AG08396 (cell line): Measurements from ENCODE around the gene SBNO1.
"Not testable (repeated sequence)": the region's sequence is repeated elsewhere in the genome, so short reads cannot be mapped to it uniquely, and the experiment has no call there.

Source experiments
- DNase-seq: peaks from one replicate; pipeline ENCODE4 v3.0.0; 2012; ENCODE audit warnings: low spot score, mixed read lengths

SBNO1 gene

DNA sequence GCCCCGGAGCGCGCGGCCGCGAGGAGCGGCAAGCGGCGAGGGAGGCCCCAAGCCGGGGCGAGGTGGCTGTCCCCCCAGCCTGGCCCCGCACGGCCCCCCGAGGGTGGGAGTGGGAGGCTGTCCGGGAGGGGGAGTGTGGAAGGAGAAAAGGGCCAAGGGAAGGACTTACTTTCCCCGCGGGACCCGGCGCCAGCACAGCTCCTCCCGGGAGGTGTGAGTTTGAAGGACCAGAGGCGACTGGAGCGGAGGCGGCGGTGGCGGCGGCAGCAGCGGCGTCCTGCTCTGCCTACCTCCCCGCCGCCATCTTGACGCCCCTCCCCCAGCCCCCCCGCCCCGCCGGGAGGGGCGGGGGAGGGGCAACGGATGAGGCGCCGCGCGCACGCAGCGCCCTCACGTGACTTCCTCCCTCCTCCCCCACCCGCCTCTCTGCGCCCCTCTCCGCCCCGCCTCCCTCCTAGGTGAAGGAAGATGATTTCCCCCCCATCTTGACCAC is at the start of gene SBNO1:
TSS of gene SBNO1 (minus strand) at position 316 of the 493 bp plus-strand sequence. CDS start 14,406 bp downstream, outside the sequence.
- peak; percentile 95 for DNase-seq

GRCh38 chr12:123410041-123410412 is 45.4 kb upstream of the SBNO1 start:
- no peak for DNase-seq

DNA sequence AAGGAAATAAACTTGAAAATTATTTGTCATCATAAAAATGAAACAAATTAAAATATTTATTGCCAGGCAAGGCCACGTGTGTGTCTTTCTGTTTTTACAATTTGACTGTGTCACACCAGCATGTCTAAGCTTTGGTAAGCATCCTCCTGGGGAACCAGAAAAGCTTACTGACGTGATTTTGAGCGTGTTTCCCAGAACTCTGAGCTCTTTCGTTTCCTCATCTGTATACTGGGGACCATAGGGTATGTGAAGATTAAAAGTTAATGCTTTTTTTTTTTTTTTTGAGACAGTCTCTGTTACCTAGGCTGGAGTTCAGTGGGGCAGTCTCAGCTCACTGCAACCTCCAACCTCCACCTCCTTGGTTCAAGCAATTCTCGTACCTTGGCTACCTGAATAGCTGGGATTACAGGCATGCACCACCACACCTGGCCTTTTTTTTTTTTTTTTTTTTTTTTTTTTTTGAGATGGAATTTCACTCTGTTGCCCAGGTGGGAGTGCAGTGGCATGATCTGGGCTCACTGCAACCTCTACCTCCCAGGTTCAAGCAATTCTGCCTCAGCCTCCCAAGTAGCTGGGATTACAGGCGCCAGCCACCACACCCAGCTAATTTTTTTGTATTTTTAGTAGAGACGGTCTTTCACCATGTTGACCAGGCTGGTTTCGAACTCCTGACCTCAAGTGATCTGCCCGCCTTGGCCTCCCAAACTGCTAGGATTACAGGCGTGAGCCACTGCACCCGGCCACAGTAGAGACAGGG is 44.8 kb upstream of the SBNO1 start:
- DNase-seq = not testable (repeated sequence)

DNA sequence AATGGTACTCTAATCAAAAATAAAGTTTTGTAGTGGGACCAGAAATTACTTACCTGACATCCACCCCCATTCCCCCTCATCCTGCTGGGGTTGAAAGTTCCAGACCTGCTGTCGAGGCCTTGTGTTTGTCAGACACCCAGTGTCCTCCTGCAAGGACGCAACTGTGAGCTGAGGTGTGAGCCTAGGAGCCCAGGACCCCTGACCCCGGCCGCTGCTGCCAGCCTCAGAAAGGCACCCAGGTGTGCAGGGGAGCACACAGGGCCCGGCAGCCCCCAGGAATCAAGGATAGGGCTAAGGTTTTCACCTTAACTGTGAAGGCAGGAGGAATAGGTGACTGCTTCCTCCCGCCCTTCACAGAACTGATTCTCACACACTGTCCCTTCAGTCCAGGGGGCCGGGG is 44.0 kb upstream of the SBNO1 start:
- DNase-seq = not testable (repeated sequence)

- not testable (repeated sequence) for DNase-seq
Observed at GRCh38 chr12:123407934-123408333, 43.3 kb upstream of the SBNO1 start.

DNA sequence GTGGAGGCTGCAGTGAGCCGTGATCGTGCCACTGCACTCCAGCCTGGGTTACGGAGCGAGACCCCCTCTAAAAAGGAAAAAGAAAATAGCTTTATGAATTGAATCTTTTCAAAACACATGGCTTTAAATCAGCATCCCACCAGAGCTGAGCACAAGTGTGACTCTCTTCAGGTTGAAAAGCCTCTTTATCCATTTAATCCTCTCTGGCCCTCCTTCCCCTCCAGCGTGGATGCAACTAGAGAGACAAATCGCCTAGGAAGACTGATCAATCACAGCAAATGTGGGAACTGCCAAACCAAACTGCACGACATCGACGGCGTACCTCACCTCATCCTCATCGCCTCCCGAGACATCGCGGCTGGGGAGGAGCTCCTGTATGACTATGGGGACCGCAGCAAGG is 42.6 kb upstream of the SBNO1 start:
- DNase-seq = not testable (repeated sequence)

- no peak for DNase-seq
Observed at GRCh38 chr12:123404581-123404980, 39.9 kb upstream of the SBNO1 start.

- no peak for DNase-seq
Observed at GRCh38 chr12:123401753-123402683, 37.4 kb upstream of the SBNO1 start.

- DNase-seq = no peak
Observed at GRCh38 chr12:123399255-123399617, 34.6 kb upstream of the SBNO1 start.

DNA sequence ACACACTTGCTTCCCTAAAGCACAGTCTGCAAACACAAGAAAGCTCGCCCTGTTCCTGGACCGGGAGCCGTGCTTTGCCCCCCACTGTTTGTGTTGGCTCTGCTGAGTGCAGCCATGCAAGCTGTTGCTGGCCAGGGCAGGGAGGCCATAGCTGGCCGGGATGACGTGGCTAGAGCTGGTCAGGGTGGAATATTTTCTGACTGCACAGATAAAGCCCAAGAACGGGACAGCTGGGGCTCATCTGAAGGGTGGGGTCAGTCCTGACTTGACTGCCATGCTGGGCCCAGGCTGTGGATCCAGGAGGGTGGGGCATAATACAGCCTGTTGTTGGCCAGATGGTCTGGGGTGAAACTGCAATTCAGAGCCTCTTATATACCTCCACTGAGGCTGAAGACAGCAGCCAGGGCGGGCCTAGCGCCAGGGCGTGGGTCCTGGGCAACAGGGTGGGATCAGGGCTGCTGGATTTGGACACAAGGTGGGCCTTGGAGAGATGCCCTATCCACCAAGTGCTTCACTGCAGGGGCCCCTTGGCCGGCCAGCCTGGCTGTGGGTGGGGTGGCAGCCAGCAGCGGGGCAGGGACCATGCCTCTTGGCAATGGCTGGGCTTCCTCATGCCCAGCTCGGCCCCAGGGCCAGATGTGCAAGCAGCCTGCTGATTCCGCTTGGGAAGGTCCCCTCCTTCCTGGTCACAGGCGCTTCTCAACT is 34.1 kb upstream of the SBNO1 start:
- peak; percentile 93 for DNase-seq

DNA sequence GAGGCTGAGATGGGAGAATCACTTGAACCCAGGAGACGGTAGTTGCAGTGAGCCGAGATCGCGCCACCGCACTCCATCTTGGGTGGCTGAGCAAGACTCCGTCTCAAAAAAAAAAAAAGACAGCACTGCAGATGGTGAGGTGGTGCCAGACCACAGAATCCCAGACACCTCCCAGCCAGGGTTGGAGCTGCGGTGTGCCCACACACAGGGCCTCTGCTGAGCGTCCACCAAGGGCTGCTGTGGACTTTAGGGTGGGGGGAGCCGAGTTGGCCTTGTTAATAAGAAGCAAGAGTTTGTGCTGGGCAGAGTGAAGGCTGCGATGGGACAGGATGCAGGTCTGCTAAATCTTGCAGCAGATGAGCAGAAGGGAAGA is 33.5 kb upstream of the SBNO1 start:
- DNase-seq = peak; percentile 36

GRCh38 chr12:123397400-123397799 is 32.8 kb upstream of the SBNO1 start:
- DNase-seq = peak; percentile 46

DNA sequence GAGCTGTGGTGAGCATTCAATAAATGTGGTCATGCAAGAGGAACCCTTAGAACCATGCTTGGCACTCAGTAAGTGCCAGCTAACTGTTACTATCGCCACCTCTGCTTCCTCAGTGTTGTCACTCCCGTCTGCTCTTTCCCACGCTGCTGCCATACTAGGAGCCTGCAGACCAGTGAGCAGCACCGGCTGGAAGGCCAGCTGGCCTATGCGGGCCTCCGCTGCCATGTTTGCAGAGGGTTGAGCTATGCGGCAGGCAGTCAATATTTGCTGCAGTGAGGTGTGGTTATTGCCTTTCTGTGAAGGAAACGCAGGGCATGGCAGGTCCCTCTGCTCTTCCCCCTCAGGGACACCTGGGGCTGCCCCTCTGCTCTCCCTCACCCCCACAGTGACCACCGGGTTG is 32.3 kb upstream of the SBNO1 start:
- no peak for DNase-seq

GRCh38 chr12:123396543-123396942 is 31.9 kb upstream of the SBNO1 start:
- DNase-seq = no peak

- no peak for DNase-seq
Observed at GRCh38 chr12:123395236-123395635, 30.6 kb upstream of the SBNO1 start.

DNA sequence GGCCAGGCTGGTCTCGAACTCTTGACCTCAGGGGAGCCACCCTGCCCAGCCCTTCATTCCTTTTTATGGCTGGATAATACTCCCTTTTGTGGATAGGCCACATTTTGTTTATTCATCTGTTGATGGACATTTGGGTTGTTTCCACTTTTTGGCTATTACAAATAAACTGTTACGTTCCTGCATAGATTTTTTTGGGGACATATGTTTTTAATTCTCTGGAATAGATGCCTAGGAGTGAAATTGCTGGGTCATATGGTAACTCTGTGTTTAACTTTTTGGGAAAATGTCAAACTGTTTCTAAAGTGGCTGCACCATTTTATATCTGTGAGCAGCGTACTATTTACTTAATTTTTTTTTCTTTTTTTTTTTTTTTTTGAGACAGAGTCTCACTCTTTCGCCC is 29.1 kb upstream of the SBNO1 start:
- no peak for DNase-seq

DNA sequence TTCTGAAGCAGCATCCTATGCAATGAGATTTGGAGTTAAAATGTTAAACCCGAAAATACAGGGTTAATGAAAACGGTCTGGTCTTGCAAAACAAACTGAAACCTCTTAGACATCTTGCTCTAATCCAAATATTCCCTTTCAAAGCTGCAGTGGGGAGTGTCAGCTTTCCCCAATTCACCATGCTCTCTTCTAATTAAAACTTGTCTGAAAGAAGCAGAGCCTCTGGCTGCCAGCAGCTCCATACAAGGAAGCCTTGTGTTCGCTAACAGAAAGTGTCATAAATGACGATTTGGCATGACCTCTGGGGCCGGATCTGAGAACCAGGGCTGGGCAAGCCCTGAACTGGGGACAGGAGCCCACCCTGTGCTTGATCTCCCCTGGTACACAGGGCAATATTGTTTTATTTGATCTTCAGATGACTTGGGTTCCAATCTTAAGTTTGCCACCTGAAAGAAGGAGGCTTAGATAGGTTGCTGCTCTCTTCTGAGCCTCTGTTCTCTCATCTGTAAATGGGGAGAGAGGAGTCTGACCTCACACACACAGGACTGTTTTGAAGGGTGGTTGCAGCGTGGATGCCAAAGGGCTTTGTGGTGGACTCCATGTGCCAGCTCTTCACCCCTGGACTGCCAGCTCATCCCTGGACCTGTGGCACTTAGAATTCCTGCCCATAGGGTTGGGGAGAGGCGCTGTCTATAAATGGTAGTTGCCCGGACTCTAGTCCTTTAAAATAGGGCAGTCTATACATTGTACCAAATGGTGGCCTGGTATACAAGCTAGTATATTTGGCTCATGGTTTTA is 27.1 kb upstream of the SBNO1 start:
- no peak for DNase-seq

DNA sequence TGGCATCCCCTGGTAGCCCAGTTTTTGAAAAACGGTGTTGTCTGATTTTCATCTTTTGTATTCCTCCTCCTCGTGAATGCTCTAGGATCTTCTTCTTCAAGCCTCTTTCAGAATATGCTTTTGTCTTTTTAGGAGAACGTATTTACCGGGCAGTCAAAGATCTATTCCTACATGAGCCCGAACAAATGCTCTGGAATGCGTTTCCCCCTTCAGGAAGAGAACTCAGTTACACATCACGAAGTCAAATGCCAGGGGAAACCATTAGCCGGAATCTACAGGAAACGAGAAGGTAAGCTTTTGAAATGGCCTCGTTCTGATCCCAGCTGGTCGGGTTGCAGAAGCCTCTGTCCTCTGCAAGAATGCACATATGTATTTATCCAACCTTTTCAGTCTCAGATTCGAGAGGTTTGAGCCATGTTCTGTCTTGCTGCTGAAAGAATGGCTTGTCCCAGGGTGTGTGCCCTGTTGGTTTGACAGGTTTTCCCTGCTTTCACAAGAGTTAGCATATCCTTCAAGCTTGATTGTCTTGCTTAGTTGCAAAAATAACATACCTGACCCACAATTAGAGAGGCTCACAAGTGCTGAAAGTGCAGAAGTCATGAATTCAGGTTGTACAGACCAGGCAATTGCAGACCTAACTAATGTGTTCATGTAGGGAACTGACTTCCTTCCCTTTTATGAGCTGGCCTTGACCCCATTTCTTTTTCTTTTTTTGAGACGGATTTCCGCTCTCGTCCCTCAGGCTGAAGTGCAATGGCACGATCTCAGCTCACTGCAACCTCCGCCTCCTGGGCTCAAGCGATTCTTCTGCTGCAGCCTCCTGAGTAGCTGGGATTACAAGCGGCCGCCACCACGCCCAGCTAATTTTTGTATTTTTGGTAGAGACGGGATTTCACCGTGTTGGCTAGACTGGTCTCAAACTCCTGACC is 26.1 kb upstream of the SBNO1 start:
- no peak for DNase-seq

GRCh38 chr12:123389560-123390351 is 25.1 kb upstream of the SBNO1 start:
- peak; percentile 49 for DNase-seq
